ENCODE results near the gene ZNF396.

DNA sequence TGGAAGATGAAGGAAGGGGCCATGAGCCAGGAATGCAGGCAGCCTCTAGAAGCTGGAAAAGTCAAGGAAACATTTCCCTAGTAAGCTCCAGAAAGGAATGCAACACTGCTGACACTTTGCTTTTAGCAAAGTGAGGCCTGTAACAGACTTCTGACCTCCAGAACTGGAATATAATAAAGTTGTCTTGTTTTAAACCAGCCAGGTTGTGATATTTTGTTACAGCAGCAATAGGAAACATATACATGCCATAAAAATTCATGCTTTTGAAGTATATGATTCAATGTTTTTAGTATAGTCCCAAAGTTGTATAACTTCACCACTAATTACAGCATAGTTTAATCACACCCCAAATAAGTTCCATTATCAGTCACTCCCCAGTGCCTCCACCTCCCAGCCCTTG, 15.2 kb upstream of the ZNF396 start:
- no peak for TF ChIP-seq ZNF512 (CRISPR knock-in tag; IDR thresholded peaks at IDR 0.05; ENCODE audit: borderline replicate concordance)
- no peak for TF ChIP-seq CTCF (IDR thresholded peaks at IDR 0.05)
- TF ChIP-seq USF1 (CRISPR knock-in tag; IDR thresholded peaks at IDR 0.05), result no peak
- no peak for TF ChIP-seq ESRRA (CRISPR knock-in tag; IDR thresholded peaks at IDR 0.05; ENCODE audit: borderline replicate concordance)
